Thoracic aorta endothelial cell (primary cell): Measurements from ENCODE around the gene SPACA9. TPM values are rescaled to one million over a fixed set of nuclear protein-coding genes. Genes with fewer than 3 reads are reported as not detected.

Experiments
- total RNA-seq: library from RNA; depleted of rRNA; stranded (reverse); fragments of >200 nt; gene quantifications from 2 replicates; pipeline ENCODE4 v1.2.3, GENCODE V29; 2012

The SPACA9 gene
- 2.0 TPM in 2 replicates for total RNA-seq

GRCh38 chr9:132878695-132879456 is at the start of gene SPACA9:
Gene SPACA9 (plus strand): TSS chr9:132878898. CDS start chr9:132883948, 5,050 bp downstream.

GRCh38 chr9:132877824-132878694 is 639 bp upstream of the SPACA9 start, which contains the start of gene AK8:
Gene AK8 (minus strand): TSS chr9:132878284. CDS start chr9:132878255, 29 bp downstream.

Other genes starting within 250 kb of the SPACA9 start
- gene DDX31, start 208.9 kb upstream of the SPACA9 start, total RNA-seq, result 17.6 and 18.8 TPM in 2 replicates
- 33.2 and 37.0 TPM in 2 replicates for gene GTF3C4, start 208.4 kb upstream of the SPACA9 start, total RNA-seq
- gene AK8, start 614 bp upstream of the SPACA9 start, total RNA-seq, result 0.13 TPM in 1 of 2 replicates, not detected in the other
- gene TSC1, start 65.7 kb downstream of the SPACA9 start, total RNA-seq, result 44.8 and 46.7 TPM in 2 replicates
- gene GFI1B, start 99.8 kb downstream of the SPACA9 start, total RNA-seq, result not detected in 2 replicates
- 44.3 and 57.2 TPM in 2 replicates for gene GTF3C5, start 152.1 kb downstream of the SPACA9 start, total RNA-seq
- 0.14 and 0.53 TPM in 2 replicates for gene CEL, start 183.1 kb downstream of the SPACA9 start, total RNA-seq
- 32.0 and 35.2 TPM in 2 replicates for gene RALGDS, start 242.3 kb downstream of the SPACA9 start, total RNA-seq